ENCODE results near the gene FBN2. TPM values are rescaled to one million over a fixed set of nuclear protein-coding genes. Genes with fewer than 3 reads are reported as not detected.

FBN2 gene
- total RNA-seq, 1 experiment from 2014 or later: 0.31 TPM

- no peaks in the 10 kb centered on the region for H3K9me3 Mint-ChIP-seq (ENCODE audit: low read depth, unreplicated experiment)
- H3K27ac Mint-ChIP-seq (ENCODE audit: unreplicated experiment): no peak overlapping the region
- H3K27me3 Mint-ChIP-seq (ENCODE audit: unreplicated experiment): no peaks in the 10 kb centered on the region
Measured at GRCh38 chr5:128407944-128408343, 130.1 kb downstream of the FBN2 start.

GRCh38 chr5:128406803-128407202, 131.2 kb downstream of the FBN2 start:
- CTCF ChIA-PET: no interaction called here
- BruUV-seq (replicated peaks): no TSS peak
- Mint-ChIP-seq H3K36me3 (ENCODE audit: insufficient read depth, unreplicated experiment) (no peaks in the 10 kb centered on the region), H3K27me3 (ENCODE audit: unreplicated experiment) (no peaks in the 10 kb centered on the region), H3K4me1 (ENCODE audit: low read depth, unreplicated experiment) (peaks cover 19% of the 10 kb centered on the region), H3K9me3 (ENCODE audit: low read depth, unreplicated experiment) (no peaks in the 10 kb centered on the region), H3K4me3 (ENCODE audit: low read depth, unreplicated experiment) (no peak overlapping the region), H3K27ac (ENCODE audit: unreplicated experiment) (no peak overlapping the region)
- DNase-seq: no peak
- intact Hi-C loops (cut with micrococcal nuclease; ENCODE audit: unreplicated experiment): no loop called here
- TF ChIP-seq CTCF (IDR thresholded peaks at IDR 0.05; ENCODE audit: unreplicated experiment): no peak

More at GRCh38 chr5:128407944-128408343, 130.1 kb downstream of the FBN2 start:
- DNase-seq: no peak
- intact Hi-C loops (cut with micrococcal nuclease; ENCODE audit: unreplicated experiment): no loop called here
- peaks cover 10% of the 10 kb centered on the region for H3K4me1 Mint-ChIP-seq (ENCODE audit: low read depth, unreplicated experiment)
- no TSS peak for BruUV-seq (replicated peaks)
- H3K4me3 Mint-ChIP-seq (ENCODE audit: low read depth, unreplicated experiment): no peak overlapping the region
- H3K36me3 Mint-ChIP-seq (ENCODE audit: insufficient read depth, unreplicated experiment): no peaks in the 10 kb centered on the region
- TF ChIP-seq CTCF (IDR thresholded peaks at IDR 0.05; ENCODE audit: unreplicated experiment): no peak
- CTCF ChIA-PET: no interaction called here

- H3K27me3 Mint-ChIP-seq (ENCODE audit: unreplicated experiment): no peaks in the 10 kb centered on the region
- no peak for TF ChIP-seq CTCF (IDR thresholded peaks at IDR 0.05; ENCODE audit: unreplicated experiment)
- H3K36me3 Mint-ChIP-seq (ENCODE audit: insufficient read depth, unreplicated experiment): no peaks in the 10 kb centered on the region
- no TSS peak for BruUV-seq (replicated peaks)
- peaks cover 19% of the 10 kb centered on the region for H3K4me1 Mint-ChIP-seq (ENCODE audit: low read depth, unreplicated experiment)
- no peak overlapping the region for H3K4me3 Mint-ChIP-seq (ENCODE audit: low read depth, unreplicated experiment)
- intact Hi-C loops (cut with micrococcal nuclease; ENCODE audit: unreplicated experiment): no loop called here
- H3K9me3 Mint-ChIP-seq (ENCODE audit: low read depth, unreplicated experiment): peaks cover 2% of the 10 kb centered on the region
- no peak for DNase-seq
- H3K27ac Mint-ChIP-seq (ENCODE audit: unreplicated experiment): no peak overlapping the region
- CTCF ChIA-PET: no interaction called here
Measured at GRCh38 chr5:128405159-128405558, 132.9 kb downstream of the FBN2 start.

GRCh38 chr5:128403333-128403732, 134.7 kb downstream of the FBN2 start:
- H3K9me3 Mint-ChIP-seq (ENCODE audit: low read depth, unreplicated experiment): peaks cover 4% of the 10 kb centered on the region
- no peaks in the 10 kb centered on the region for H3K36me3 Mint-ChIP-seq (ENCODE audit: insufficient read depth, unreplicated experiment)
- no peak overlapping the region for H3K27ac Mint-ChIP-seq (ENCODE audit: unreplicated experiment)
- DNase-seq: no peak
- no TSS peak for BruUV-seq (replicated peaks)
- CTCF ChIA-PET: interaction anchor here (0.6 kb wide), 1 partner anchor 476 kb away, joined by 3 read pairs; no protein-coding TSS in a partner anchor
- peaks cover 19% of the 10 kb centered on the region for H3K4me1 Mint-ChIP-seq (ENCODE audit: low read depth, unreplicated experiment)
- H3K4me3 Mint-ChIP-seq (ENCODE audit: low read depth, unreplicated experiment): no peak overlapping the region
- no peaks in the 10 kb centered on the region for H3K27me3 Mint-ChIP-seq (ENCODE audit: unreplicated experiment)
- intact Hi-C loops (cut with micrococcal nuclease; ENCODE audit: unreplicated experiment): no loop called here
- no peak for TF ChIP-seq CTCF (IDR thresholded peaks at IDR 0.05; ENCODE audit: unreplicated experiment)
